GM12874 (cell line): ENCODE results near the gene CHCHD1.

Experiments
- TF ChIP-seq, protein P1 (sequence below): IDR thresholded peaks from 2 replicates; pipeline ENCODE4 v1.5.1; 2011; ENCODE audit warnings: low read depth, mild to moderate bottlenecking, control low read depth, low read length, moderate library complexity; ENCODE audit not compliant: insufficient read depth

Gene CHCHD1

GRCh38 chr10:73743905-73744663 is 37.8 kb upstream of the CHCHD1 start, which contains the start of gene SEC24C:
Gene SEC24C (plus strand): TSS chr10:73744372. CDS start chr10:73746833, 2,461 bp downstream.
- TF ChIP-seq, protein P1, sequence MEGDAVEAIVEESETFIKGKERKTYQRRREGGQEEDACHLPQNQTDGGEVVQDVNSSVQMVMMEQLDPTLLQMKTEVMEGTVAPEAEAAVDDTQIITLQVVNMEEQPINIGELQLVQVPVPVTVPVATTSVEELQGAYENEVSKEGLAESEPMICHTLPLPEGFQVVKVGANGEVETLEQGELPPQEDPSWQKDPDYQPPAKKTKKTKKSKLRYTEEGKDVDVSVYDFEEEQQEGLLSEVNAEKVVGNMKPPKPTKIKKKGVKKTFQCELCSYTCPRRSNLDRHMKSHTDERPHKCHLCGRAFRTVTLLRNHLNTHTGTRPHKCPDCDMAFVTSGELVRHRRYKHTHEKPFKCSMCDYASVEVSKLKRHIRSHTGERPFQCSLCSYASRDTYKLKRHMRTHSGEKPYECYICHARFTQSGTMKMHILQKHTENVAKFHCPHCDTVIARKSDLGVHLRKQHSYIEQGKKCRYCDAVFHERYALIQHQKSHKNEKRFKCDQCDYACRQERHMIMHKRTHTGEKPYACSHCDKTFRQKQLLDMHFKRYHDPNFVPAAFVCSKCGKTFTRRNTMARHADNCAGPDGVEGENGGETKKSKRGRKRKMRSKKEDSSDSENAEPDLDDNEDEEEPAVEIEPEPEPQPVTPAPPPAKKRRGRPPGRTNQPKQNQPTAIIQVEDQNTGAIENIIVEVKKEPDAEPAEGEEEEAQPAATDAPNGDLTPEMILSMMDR: no peak

- TF ChIP-seq, protein P1: no peak
These were observed 37.2 kb upstream of the CHCHD1 start for GRCh38 chr10:73744664-73744975.

DNA sequence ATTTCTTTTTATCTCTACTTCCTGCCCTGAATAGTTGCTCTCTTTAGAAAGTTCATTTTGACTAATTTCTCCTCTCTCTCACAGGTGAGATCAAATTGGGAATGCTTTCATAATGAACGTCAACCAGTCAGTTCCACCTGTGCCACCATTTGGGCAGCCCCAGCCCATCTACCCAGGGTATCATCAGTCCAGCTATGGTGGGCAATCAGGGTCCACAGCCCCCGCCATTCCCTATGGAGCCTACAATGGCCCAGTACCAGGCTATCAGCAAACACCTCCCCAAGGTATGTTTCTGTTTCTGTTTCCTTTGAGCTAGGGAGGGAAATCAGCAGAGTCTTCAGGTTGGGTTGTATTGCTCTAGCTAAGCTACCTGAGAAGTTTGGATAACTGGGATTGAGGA is 35.1 kb upstream of the CHCHD1 start:
- TF ChIP-seq, protein P1: no peak

GRCh38 chr10:73750819-73751218 is 31.0 kb upstream of the CHCHD1 start:
- TF ChIP-seq, protein P1: no peak

DNA sequence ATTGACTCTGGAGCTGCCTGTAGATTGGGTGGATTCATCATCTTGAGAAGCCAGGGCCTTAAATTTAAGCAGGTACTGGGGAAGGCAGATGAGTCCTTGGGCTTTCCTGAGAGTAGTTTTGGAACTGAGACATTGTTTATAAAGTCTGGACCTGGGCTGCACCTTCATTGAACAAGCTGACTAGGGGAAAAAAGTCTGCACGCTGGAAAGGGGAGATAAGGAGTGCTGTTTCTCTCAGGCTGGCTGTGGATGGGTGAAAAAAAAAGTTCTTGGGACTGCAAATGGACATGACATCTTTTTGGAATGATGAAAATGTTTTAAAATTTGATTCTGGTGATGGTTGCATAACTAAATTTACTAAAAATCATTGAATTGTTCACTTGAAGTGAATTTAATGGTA is 25.7 kb upstream of the CHCHD1 start:
- TF ChIP-seq, protein P1: no peak

GRCh38 chr10:73758704-73759511 is 22.9 kb upstream of the CHCHD1 start:
- TF ChIP-seq, protein P1: no peak

DNA sequence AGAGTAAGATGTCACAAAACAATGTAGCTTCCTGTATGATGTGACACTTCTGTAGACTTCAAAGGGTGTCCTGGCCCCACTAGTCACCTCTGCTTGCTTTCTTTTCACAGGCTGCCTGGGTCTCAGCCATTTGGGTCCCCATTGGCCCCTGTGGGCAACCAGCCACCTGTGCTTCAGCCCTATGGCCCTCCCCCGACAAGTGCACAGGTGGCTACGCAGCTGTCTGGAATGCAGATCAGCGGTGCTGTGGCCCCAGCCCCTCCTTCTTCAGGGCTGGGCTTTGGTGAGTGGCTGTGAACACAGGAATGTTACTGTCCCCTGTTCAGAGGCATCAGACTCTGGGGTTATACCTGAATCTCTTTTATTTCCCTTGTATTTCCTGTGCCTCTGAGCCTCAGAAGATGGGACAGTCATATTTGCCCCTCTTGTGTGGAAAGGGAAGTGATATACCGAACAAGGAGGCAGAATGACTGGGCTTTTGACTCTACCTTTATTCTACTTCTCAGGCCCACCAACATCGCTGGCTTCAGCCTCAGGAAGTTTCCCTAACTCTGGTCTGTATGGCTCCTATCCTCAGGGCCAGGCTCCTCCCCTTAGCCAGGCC is 22.2 kb upstream of the CHCHD1 start:
- TF ChIP-seq, protein P1: no peak
